RPMI8226 (cell line): ENCODE data around the gene DCUN1D3.
A peak's percentile ranks its signal among the peaks of the same experiment; 100 is the strongest.
"Not testable (repeated sequence)": the region's sequence is repeated elsewhere in the genome, so short reads cannot be mapped to it uniquely, and the experiment has no call there.

Experiments
- DNase-seq: peaks from one replicate; pipeline ENCODE4 v3.0.0-alpha.2; 2015

DCUN1D3 gene

GRCh38 chr16:20900299-20901067, at the start of gene DCUN1D3, which contains the start of gene LYRM1:
DCUN1D3 (minus strand) TSS chr16:20900358; CDS start chr16:20862538, 37,820 bp downstream.
LYRM1 (plus strand) TSS chr16:20900771; CDS start chr16:20915556, 14,785 bp downstream.
- peak; percentile 94 for DNase-seq

GRCh38 chr16:20949660-20950059, 49.5 kb upstream of the DCUN1D3 start:
- DNase-seq, result no peak

GRCh38 chr16:20948444-20948843, 48.3 kb upstream of the DCUN1D3 start:
- no peak for DNase-seq

GRCh38 chr16:20946015-20946629, 46.0 kb upstream of the DCUN1D3 start:
- no peak for DNase-seq

GRCh38 chr16:20945575-20945875, 45.4 kb upstream of the DCUN1D3 start:
- DNase-seq, result not testable (repeated sequence)

- peak; percentile 38 for DNase-seq
Observed at GRCh38 chr16:20944861-20945574, 44.9 kb upstream of the DCUN1D3 start.

GRCh38 chr16:20942256-20942655, 42.1 kb upstream of the DCUN1D3 start:
- DNase-seq, result no peak

GRCh38 chr16:20941636-20941926, 41.4 kb upstream of the DCUN1D3 start:
- DNase-seq, result no peak

- no peak for DNase-seq
Observed at GRCh38 chr16:20940871-20941635, 40.9 kb upstream of the DCUN1D3 start.

- no peak for DNase-seq
Observed at GRCh38 chr16:20939611-20940010, 39.5 kb upstream of the DCUN1D3 start.

GRCh38 chr16:20938426-20938825, 38.3 kb upstream of the DCUN1D3 start:
- DNase-seq, result no peak

- no peak for DNase-seq
Observed at GRCh38 chr16:20937736-20938135, 37.6 kb upstream of the DCUN1D3 start.

- DNase-seq, result no peak
Observed at GRCh38 chr16:20933589-20933988, 33.4 kb upstream of the DCUN1D3 start.

GRCh38 chr16:20931066-20931600, 31.0 kb upstream of the DCUN1D3 start:
- DNase-seq, result no peak

- no peak for DNase-seq
Observed at GRCh38 chr16:20930365-20930690, 30.2 kb upstream of the DCUN1D3 start.

GRCh38 chr16:20929676-20930364, 29.7 kb upstream of the DCUN1D3 start:
- not testable (repeated sequence) for DNase-seq

GRCh38 chr16:20928774-20929411, 28.7 kb upstream of the DCUN1D3 start:
- no peak for DNase-seq

GRCh38 chr16:20925751-20926150, 25.6 kb upstream of the DCUN1D3 start:
- DNase-seq, result no peak

- DNase-seq, result no peak
Observed at GRCh38 chr16:20923876-20924275, 23.7 kb upstream of the DCUN1D3 start.

- no peak for DNase-seq
Observed at GRCh38 chr16:20920799-20921198, 20.6 kb upstream of the DCUN1D3 start.

GRCh38 chr16:20920091-20920490, 19.9 kb upstream of the DCUN1D3 start:
- DNase-seq, result no peak
